Tibial nerve (tissue), 4 donors: Measurements from ENCODE around the gene SOX12.
A peak's percentile ranks its signal among the peaks of the same experiment; 100 is the strongest.

Experiments
- EP300 ChIP-seq, 2 donors: sonication (generic); formaldehyde crosslinking; IDR thresholded peaks; one replicate each; pipeline ENCODE4 v1.6.1; 2017; ENCODE audit warnings: antibody characterized with exemption in 2 of 2, mild to moderate bottlenecking in 1 of 2
- POLR2A ChIP-seq, 2 donors: fragments of 450-650 bp; IDR thresholded peaks; one replicate each; pipeline ENCODE4 v1.6.1; 2017; ENCODE audit warnings: antibody characterized with exemption in 2 of 2, mild to moderate bottlenecking in 2 of 2, moderate library complexity in 2 of 2
- TF ChIP-seq, protein P1 (sequence below), 5 experiments: fragments of 200-600 bp in 3 of 5; fragments of 450-650 bp in 2 of 5; sonication (generic) in 3 of 5; IDR thresholded peaks; one replicate each; pipeline ENCODE4 v1.5.1; 2016 to 2019; ENCODE audit warnings: antibody characterized with exemption in 5 of 5, mild to moderate bottlenecking in 3 of 5, moderate library complexity in 2 of 5

DNA sequence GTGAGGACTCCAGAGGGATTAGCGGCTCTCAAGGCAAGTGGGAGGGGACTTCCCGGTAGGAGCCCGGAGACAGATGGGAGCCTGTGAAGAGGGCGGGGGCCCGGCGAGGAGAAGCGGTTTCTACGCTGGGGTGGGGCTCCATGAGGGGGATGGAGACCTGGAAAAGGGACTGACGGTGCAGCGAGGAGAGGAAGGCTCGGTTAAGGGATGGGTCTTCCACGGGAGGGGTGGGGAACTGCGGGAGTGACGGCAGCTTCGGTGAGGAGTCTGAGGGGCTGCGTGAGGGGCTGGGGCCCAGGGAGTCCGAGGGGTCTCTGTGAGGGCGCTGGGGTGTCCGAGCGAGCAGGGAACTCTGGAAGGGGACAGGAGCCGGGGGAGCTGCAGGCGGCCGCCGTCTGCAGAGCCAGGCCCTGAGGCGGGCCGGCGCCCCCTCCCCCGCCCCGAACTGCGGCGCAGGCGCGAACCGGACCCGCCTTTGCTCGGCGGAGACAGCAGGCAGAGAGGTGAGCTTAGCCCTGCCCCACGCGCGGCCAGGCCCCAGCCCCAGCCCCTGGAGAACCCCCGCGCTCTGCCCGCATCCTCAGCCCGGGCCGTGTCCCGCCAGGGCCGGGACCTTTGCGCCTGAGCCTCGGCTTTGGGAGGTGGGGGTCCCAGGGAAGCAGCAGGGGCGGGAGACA lies 21.4 kb downstream of the SOX12 start, which contains the start of gene NRSN2:
- TF ChIP-seq, protein P1, sequence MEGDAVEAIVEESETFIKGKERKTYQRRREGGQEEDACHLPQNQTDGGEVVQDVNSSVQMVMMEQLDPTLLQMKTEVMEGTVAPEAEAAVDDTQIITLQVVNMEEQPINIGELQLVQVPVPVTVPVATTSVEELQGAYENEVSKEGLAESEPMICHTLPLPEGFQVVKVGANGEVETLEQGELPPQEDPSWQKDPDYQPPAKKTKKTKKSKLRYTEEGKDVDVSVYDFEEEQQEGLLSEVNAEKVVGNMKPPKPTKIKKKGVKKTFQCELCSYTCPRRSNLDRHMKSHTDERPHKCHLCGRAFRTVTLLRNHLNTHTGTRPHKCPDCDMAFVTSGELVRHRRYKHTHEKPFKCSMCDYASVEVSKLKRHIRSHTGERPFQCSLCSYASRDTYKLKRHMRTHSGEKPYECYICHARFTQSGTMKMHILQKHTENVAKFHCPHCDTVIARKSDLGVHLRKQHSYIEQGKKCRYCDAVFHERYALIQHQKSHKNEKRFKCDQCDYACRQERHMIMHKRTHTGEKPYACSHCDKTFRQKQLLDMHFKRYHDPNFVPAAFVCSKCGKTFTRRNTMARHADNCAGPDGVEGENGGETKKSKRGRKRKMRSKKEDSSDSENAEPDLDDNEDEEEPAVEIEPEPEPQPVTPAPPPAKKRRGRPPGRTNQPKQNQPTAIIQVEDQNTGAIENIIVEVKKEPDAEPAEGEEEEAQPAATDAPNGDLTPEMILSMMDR (IDR thresholded peaks at IDR 0.05), result no peak
- TF ChIP-seq POLR2A (IDR thresholded peaks at IDR 0.05), result peak in 1 of 2 donors; percentile 42
- peak in 1 of 2 donors; percentile 51 for TF ChIP-seq EP300 (IDR thresholded peaks at IDR 0.05)
